DMS 273 (cell line): ENCODE measurements around the gene PLN.

Experiments
- DNase-seq: peaks from one replicate; lab custom pipeline; 2025; ENCODE audit not compliant: unreplicated experiment; lab: John Stamatoyannopoulos, UW

The PLN gene

GRCh38 chr6:118577972-118578371 lies 29.9 kb downstream of the PLN start:
- DNase-seq, result no peak

GRCh38 chr6:118578617-118579016 lies 30.5 kb downstream of the PLN start:
- DNase-seq, result peak; percentile 9

GRCh38 chr6:118579786-118580185 lies 31.7 kb downstream of the PLN start:
- DNase-seq, result no peak

- DNase-seq, result peak; percentile 75
Measured at GRCh38 chr6:118580585-118581419, 32.7 kb downstream of the PLN start.

GRCh38 chr6:118581489-118581959 lies 33.4 kb downstream of the PLN start:
- no peak for DNase-seq

- no peak for DNase-seq
Measured at GRCh38 chr6:118584911-118585310, 36.8 kb downstream of the PLN start.

- DNase-seq, result no peak
Measured at GRCh38 chr6:118586746-118587485, 38.8 kb downstream of the PLN start.

GRCh38 chr6:118588626-118589025 lies 40.5 kb downstream of the PLN start:
- DNase-seq, result no peak

GRCh38 chr6:118589186-118589585 lies 41.1 kb downstream of the PLN start:
- DNase-seq, result no peak

GRCh38 chr6:118589649-118590365 lies 41.7 kb downstream of the PLN start:
- DNase-seq, result peak; percentile 8

- no peak for DNase-seq
Measured at GRCh38 chr6:118591897-118592296, 43.8 kb downstream of the PLN start.

- no peak for DNase-seq
Measured at GRCh38 chr6:118594877-118595276, 46.8 kb downstream of the PLN start.

- DNase-seq, result no peak
Measured at GRCh38 chr6:118596774-118597320, 48.8 kb downstream of the PLN start.

GRCh38 chr6:118597636-118598035 lies 49.5 kb downstream of the PLN start:
- no peak for DNase-seq

GRCh38 chr6:118598324-118598723 lies 50.2 kb downstream of the PLN start:
- no peak for DNase-seq

GRCh38 chr6:118602300-118602699 lies 54.2 kb downstream of the PLN start:
- no peak for DNase-seq

- DNase-seq, result no peak
Measured at GRCh38 chr6:118603372-118603771, 55.3 kb downstream of the PLN start.

GRCh38 chr6:118606268-118606667 lies 58.2 kb downstream of the PLN start:
- no peak for DNase-seq

GRCh38 chr6:118606858-118607257 lies 58.8 kb downstream of the PLN start:
- DNase-seq, result no peak
